Measurements from ENCODE around the gene SRP68.

The SRP68 gene

DNA sequence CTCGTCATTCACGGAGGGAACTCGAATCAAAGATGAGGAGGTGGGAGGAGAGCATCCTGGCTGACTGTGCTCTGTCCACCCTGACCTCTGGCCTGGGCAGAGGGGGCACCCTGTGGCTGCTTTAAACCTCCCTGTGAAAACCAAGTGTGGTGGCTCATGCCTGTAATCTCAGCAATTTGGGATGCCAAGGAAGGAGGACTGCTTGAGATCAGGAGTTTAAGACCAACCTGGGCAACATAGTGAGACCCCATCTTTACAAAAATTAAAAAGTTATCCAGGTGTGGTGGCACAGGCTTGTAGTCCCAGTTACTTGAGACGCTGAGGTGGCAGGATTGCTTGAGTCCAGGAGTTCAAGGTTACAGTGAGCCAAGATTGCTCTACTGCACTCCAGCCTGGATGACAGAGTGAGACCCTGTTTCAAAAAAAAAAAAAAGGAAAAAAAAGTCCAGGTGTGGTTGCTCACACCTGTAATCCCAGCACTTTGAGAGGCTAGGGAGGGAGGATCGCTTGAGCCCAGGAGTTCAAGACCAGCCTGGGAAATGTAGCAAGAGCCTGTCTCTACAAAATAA is 77.4 kb downstream of the SRP68 start:
- no peak overlapping the region for H3K4me3 ChIP-seq (ENCODE audit: low read length)
- TF ChIP-seq, protein P1, sequence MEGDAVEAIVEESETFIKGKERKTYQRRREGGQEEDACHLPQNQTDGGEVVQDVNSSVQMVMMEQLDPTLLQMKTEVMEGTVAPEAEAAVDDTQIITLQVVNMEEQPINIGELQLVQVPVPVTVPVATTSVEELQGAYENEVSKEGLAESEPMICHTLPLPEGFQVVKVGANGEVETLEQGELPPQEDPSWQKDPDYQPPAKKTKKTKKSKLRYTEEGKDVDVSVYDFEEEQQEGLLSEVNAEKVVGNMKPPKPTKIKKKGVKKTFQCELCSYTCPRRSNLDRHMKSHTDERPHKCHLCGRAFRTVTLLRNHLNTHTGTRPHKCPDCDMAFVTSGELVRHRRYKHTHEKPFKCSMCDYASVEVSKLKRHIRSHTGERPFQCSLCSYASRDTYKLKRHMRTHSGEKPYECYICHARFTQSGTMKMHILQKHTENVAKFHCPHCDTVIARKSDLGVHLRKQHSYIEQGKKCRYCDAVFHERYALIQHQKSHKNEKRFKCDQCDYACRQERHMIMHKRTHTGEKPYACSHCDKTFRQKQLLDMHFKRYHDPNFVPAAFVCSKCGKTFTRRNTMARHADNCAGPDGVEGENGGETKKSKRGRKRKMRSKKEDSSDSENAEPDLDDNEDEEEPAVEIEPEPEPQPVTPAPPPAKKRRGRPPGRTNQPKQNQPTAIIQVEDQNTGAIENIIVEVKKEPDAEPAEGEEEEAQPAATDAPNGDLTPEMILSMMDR (IDR thresholded peaks at IDR 0.05; ENCODE audit: insufficient read depth, low read depth, low read length, missing control alignments), result no peak
- no peak for DNase-seq (ENCODE audit: low read depth)

- no peak overlapping the region for H3K4me3 ChIP-seq (ENCODE audit: low read length)
- no peak for DNase-seq (ENCODE audit: low read depth)
- TF ChIP-seq, protein P1 (IDR thresholded peaks at IDR 0.05; ENCODE audit: insufficient read depth, low read depth, low read length, missing control alignments), result no peak
Measured at GRCh38 chr17:75991396-75991795, 80.9 kb downstream of the SRP68 start.

Data from epithelial cell of esophagus (primary cell).